Neuronal stem cell (in vitro differentiated cells): ENCODE data around the gene SCCPDH.

Experiments used
- DNase-seq: peaks from one replicate; pipeline ENCODE4 v3.0.0-alpha.2; 2013; ENCODE audit warnings: low spot score
- H2AFZ ChIP-seq: one replicate; pipeline ENCODE4 v1.6.1; 2013; ENCODE audit warnings: mild to moderate bottlenecking, low read length, inconsistent platforms
- H2AK5ac ChIP-seq: 2 replicates; pipeline ENCODE4 v1.6.1; 2013; ENCODE audit warnings: low read depth, mild to moderate bottlenecking, inconsistent platforms, low read length, moderate library complexity, mixed read lengths
- H2BK120ac ChIP-seq: 2 replicates; pipeline ENCODE4 v1.6.1; 2013; ENCODE audit warnings: low read depth, mild to moderate bottlenecking, inconsistent platforms, low read length, moderate library complexity, mixed read lengths
- H2BK12ac ChIP-seq: one replicate; pipeline ENCODE4 v1.6.1; 2013; ENCODE audit warnings: low read length, inconsistent platforms
- H2BK15ac ChIP-seq: 2 replicates; pipeline ENCODE4 v1.6.1; 2013; ENCODE audit warnings: mild to moderate bottlenecking, low read length, inconsistent platforms, mixed read lengths
- H2BK5ac ChIP-seq: one replicate; pipeline ENCODE4 v1.6.1; 2013; ENCODE audit warnings: inconsistent platforms, mild to moderate bottlenecking, low read length, moderate library complexity
- H3K14ac ChIP-seq: one replicate; pipeline ENCODE4 v1.6.1; 2013; ENCODE audit warnings: low read length, inconsistent platforms
- H3K18ac ChIP-seq: 2 replicates; pipeline ENCODE4 v1.6.1; 2013; ENCODE audit warnings: low read length, inconsistent platforms
- H3K23ac ChIP-seq: 2 replicates; pipeline ENCODE4 v1.6.1; 2013; ENCODE audit warnings: low read depth, mild to moderate bottlenecking, mixed read lengths, low read length, inconsistent platforms; ENCODE audit not compliant: poor library complexity
- H3K27ac ChIP-seq: replicated peaks from 3 replicates; pipeline ENCODE4 v1.5.1; 2013; ENCODE audit warnings: low read length, inconsistent platforms
- H3K27me3 ChIP-seq, 3 experiments: 2 replicates each; pipeline ENCODE4 v1.6.1; 2013; ENCODE audit warnings: low read length in 3 of 3, mild to moderate bottlenecking in 2 of 3, inconsistent platforms in 1 of 3, low read depth in 1 of 3, mixed read lengths in 1 of 3, moderate library complexity in 1 of 3; ENCODE audit not compliant: control insufficient read depth in 3 of 3, insufficient read depth in 3 of 3
- H3K36me3 ChIP-seq, 2 donors: replicated peaks in 1 of 2; 2 replicates each; pipeline ENCODE4 v1.6.1; 2013; ENCODE audit warnings: low read length in 2 of 2; ENCODE audit not compliant: control insufficient read depth in 2 of 2, insufficient read depth in 2 of 2
- H3K4ac ChIP-seq: 2 replicates; pipeline ENCODE4 v1.6.1; 2013; ENCODE audit warnings: inconsistent platforms, mild to moderate bottlenecking, low read length, moderate library complexity
- H3K4me1 ChIP-seq, 2 donors: 1 replicate in 1 of 2; 2 replicates in 1 of 2; pipeline ENCODE4 v1.6.1; 2013; ENCODE audit warnings: low read length in 2 of 2, low read depth in 1 of 2; ENCODE audit not compliant: control insufficient read depth in 2 of 2, insufficient read depth in 1 of 2
- H3K4me2 ChIP-seq: one replicate; pipeline ENCODE4 v1.6.1; 2013; ENCODE audit warnings: mild to moderate bottlenecking, low read length, inconsistent platforms; ENCODE audit not compliant: insufficient read depth, poor library complexity, severe bottlenecking
- H3K4me3 ChIP-seq, 2 donors: 2 replicates each; pipeline ENCODE4 v1.5.1; 2013; ENCODE audit warnings: low read length in 2 of 2, mild to moderate bottlenecking in 2 of 2, inconsistent platforms in 1 of 2, moderate library complexity in 1 of 2
- H3K79me1 ChIP-seq: one replicate; pipeline ENCODE4 v1.6.1; 2013; ENCODE audit warnings: low read depth, mild to moderate bottlenecking, inconsistent platforms, low read length, moderate library complexity
- H3K9ac ChIP-seq: one replicate; pipeline ENCODE4 v1.6.1; 2013; ENCODE audit warnings: mild to moderate bottlenecking, low read depth, low read length, inconsistent platforms; ENCODE audit not compliant: poor library complexity
- H3K9me3 ChIP-seq, 2 donors: replicated peaks in 1 of 2; 2 replicates each; pipeline versions ENCODE3 to v1.6.1; 2013; ENCODE audit warnings: low read length in 2 of 2, mild to moderate bottlenecking in 2 of 2, inconsistent platforms in 1 of 2, low read depth in 1 of 2, mixed read lengths in 1 of 2, moderate library complexity in 1 of 2; ENCODE audit not compliant: control insufficient read depth in 2 of 2, insufficient read depth in 1 of 2
- H4K8ac ChIP-seq: one replicate; pipeline ENCODE4 v1.6.1; 2013; ENCODE audit warnings: low read depth, mild to moderate bottlenecking, inconsistent platforms, low read length, moderate library complexity
- H4K91ac ChIP-seq: one replicate; pipeline ENCODE4 v1.6.1; 2013; ENCODE audit warnings: low read length, low read depth, mild to moderate bottlenecking, inconsistent platforms; ENCODE audit not compliant: poor library complexity
- WGBS, 2 donors: extraction: QIAGEN DNeasy Blood & Tissue Kit; methylation state at CpG; one replicate each; pipeline ENCODE4 v1.1.7; 2013; ENCODE audit warnings: missing lambda C conversion rate in 2 of 2, mixed read lengths in 1 of 2; ENCODE audit not compliant: insufficient read length in 2 of 2, insufficient replicate concordance in 1 of 2; ENCODE audit errors: extremely low coverage in 2 of 2; 5-methylcytosine and 5-hydroxymethylcytosine counted together

Gene SCCPDH

GRCh38 chr1:246750752-246751151 lies 26.5 kb downstream of the SCCPDH start:
- Histone ChIP-seq H3K27me3 (no peaks in the 10 kb centered on the region), H2BK120ac (no peak overlapping the region), H4K91ac (no peak overlapping the region), H3K4me2 (no peak overlapping the region), H3K36me3 (peaks cover 3 to 52% of the 10 kb centered on the region in 2 donors), H3K27ac (no peak overlapping the region), H2AK5ac (no peak overlapping the region), H3K79me1 (no peaks in the 10 kb centered on the region), H3K4me1 (peaks cover 0 to 2% of the 10 kb centered on the region in 2 donors), H2BK12ac (no peak overlapping the region), H3K9ac (no peak overlapping the region), H2BK5ac (no peak overlapping the region), H3K23ac (no peak overlapping the region), H3K9me3 (peaks cover 0 to 8% of the 10 kb centered on the region in 2 donors), H2BK15ac (no peak overlapping the region), H4K8ac (no peak overlapping the region), H3K4me3 (no peak overlapping the region), H3K14ac (no peak overlapping the region), H3K18ac (no peak overlapping the region), H2AFZ (no peak overlapping the region), H3K4ac (no peak overlapping the region)
- no CpG with 5 or more reads among the region's 7 CpGs for WGBS, 2 donors
- no peak for DNase-seq

GRCh38 chr1:246753670-246754535 lies 29.7 kb downstream of the SCCPDH start:
- H3K27me3 ChIP-seq = no peaks in the 10 kb centered on the region
- H2AFZ ChIP-seq = no peak overlapping the region
- H2BK5ac ChIP-seq = no peak overlapping the region
- H3K27ac ChIP-seq = no peak overlapping the region
- DNase-seq = peak; percentile 62
- H3K9ac ChIP-seq = no peak overlapping the region
- no peak overlapping the region for H4K91ac ChIP-seq
- H2BK120ac ChIP-seq = no peak overlapping the region
- no peaks in the 10 kb centered on the region for H3K79me1 ChIP-seq
- H3K4ac ChIP-seq = no peak overlapping the region
- peaks cover 4 to 39% of the 10 kb centered on the region in 2 donors for H3K36me3 ChIP-seq
- no peak overlapping the region for H4K8ac ChIP-seq
- H2AK5ac ChIP-seq = no peak overlapping the region
- no peak overlapping the region for H3K4me2 ChIP-seq
- H3K9me3 ChIP-seq = no peaks in the 10 kb centered on the region
- H2BK12ac ChIP-seq = no peak overlapping the region
- H3K23ac ChIP-seq = no peak overlapping the region
- H3K4me1 ChIP-seq = no peaks in the 10 kb centered on the region
- no CpG with 5 or more reads among the region's 22 CpGs for WGBS, 2 donors
- no peak overlapping the region for H3K4me3 ChIP-seq
- no peak overlapping the region for H3K14ac ChIP-seq
- H3K18ac ChIP-seq = no peak overlapping the region
- no peak overlapping the region for H2BK15ac ChIP-seq

- H3K36me3 ChIP-seq = peaks cover 2 to 47% of the 10 kb centered on the region in 2 donors
- H2BK5ac ChIP-seq = no peak overlapping the region
- H4K8ac ChIP-seq = no peak overlapping the region
- no CpG with 5 or more reads among the region's 8 CpGs for WGBS, 2 donors
- no peaks in the 10 kb centered on the region for H3K9me3 ChIP-seq
- H3K4me3 ChIP-seq = no peak overlapping the region
- H2BK15ac ChIP-seq = no peak overlapping the region
- no peak overlapping the region for H3K23ac ChIP-seq
- H3K18ac ChIP-seq = no peak overlapping the region
- H3K27ac ChIP-seq = no peak overlapping the region
- H3K4me1 ChIP-seq = no peaks in the 10 kb centered on the region
- H2AFZ ChIP-seq = no peak overlapping the region
- no peak overlapping the region for H3K9ac ChIP-seq
- no peaks in the 10 kb centered on the region for H3K79me1 ChIP-seq
- no peak overlapping the region for H2BK12ac ChIP-seq
- no peaks in the 10 kb centered on the region for H3K27me3 ChIP-seq
- H3K4me2 ChIP-seq = no peak overlapping the region
- no peak overlapping the region for H3K4ac ChIP-seq
- no peak overlapping the region for H3K14ac ChIP-seq
- no peak overlapping the region for H4K91ac ChIP-seq
- H2AK5ac ChIP-seq = no peak overlapping the region
- no peak for DNase-seq
- no peak overlapping the region for H2BK120ac ChIP-seq
These were observed 31.2 kb downstream of the SCCPDH start for GRCh38 chr1:246755419-246755818.

GRCh38 chr1:246760422-246761347 lies 36.5 kb downstream of the SCCPDH start:
- no peak overlapping the region for H3K27ac ChIP-seq
- H4K8ac ChIP-seq = no peak overlapping the region
- DNase-seq = no peak
- H3K4me2 ChIP-seq = no peak overlapping the region
- no peak overlapping the region for H2BK15ac ChIP-seq
- no CpG with 5 or more reads among the region's 14 CpGs for WGBS, 2 donors
- no peak overlapping the region for H2BK120ac ChIP-seq
- H3K9me3 ChIP-seq = no peaks in the 10 kb centered on the region
- H3K4me1 ChIP-seq = no peaks in the 10 kb centered on the region
- H3K4ac ChIP-seq = no peak overlapping the region
- H3K14ac ChIP-seq = no peak overlapping the region
- no peak overlapping the region for H3K23ac ChIP-seq
- H2AFZ ChIP-seq = no peak overlapping the region
- H2BK5ac ChIP-seq = no peak overlapping the region
- no peak overlapping the region for H2AK5ac ChIP-seq
- no peak overlapping the region for H3K9ac ChIP-seq
- no peak overlapping the region for H2BK12ac ChIP-seq
- H3K18ac ChIP-seq = no peak overlapping the region
- H4K91ac ChIP-seq = no peak overlapping the region
- H3K4me3 ChIP-seq = no peak overlapping the region
- no peaks in the 10 kb centered on the region for H3K27me3 ChIP-seq
- H3K79me1 ChIP-seq = no peaks in the 10 kb centered on the region
- peaks cover 16 to 75% of the 10 kb centered on the region in 2 donors for H3K36me3 ChIP-seq
